ENCODE results near the gene GALNT2. TPM values are rescaled to one million over a fixed set of nuclear protein-coding genes. Genes with fewer than 3 reads are reported as not detected.

GALNT2 gene
- total and polyA plus RNA-seq, 2 of the 13 experiments (the other 11 are each of a cell fraction or from before 2014, with no cell fraction given): 39.3 to 39.6 TPM

DNA sequence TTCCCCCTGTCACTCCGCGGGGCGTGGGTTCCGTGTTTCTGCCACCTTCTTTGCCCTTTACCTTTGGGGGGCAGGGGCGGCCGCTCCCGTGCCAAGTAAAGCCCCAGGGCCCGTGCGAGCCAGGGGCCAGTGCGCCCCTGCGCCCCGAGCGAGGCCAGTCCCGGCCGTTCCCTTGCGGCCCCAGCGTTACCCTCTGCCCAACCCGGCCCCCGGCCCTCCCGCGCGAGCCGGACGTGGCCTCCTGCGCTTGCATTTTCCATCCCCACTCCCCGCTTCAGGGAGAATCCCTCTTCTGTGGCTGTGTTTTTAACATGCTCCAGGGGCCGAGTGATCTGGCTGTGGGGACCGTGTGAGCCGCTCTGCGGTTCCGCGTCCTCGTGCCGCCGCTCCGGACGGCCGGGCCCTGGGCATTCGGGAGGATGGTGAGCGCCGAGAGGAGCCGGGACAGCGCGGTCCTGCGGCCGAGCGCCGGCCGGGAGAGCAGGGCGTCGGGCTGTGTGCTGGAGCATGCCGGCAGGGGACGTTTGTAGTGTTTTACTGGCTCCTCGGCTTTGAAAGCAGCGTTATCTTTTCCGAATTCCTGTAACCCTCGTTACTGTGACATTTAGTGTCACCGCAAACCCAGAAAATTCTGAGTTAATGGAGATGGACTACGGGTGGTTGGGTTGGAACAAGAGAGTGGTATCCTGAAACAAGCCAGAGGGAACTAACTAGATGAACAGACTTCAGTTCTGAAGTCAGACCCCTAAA, 1.0 kb downstream of the GALNT2 start (continued):
- TF ChIP-seq ATF3 (CRISPR knock-in tag; IDR thresholded peaks at IDR 0.05) (no peak), PCBP2 (optimal IDR thresholded peaks at IDR 0.05; ENCODE audit: low read depth, low read length, poor library complexity, severe bottlenecking) (no peak), SRSF9 (IDR thresholded peaks at IDR 0.05; ENCODE audit: borderline replicate concordance, insufficient read depth, low read depth, low read length, poor library complexity, severe bottlenecking) (no peak), MTERF4 (CRISPR knock-in tag; IDR thresholded peaks at IDR 0.05) (peak; percentile 27; the same call in 1 of the 2 replicates), RBM39 (IDR thresholded peaks at IDR 0.05; ENCODE audit: low read depth, low read length, poor library complexity, severe bottlenecking) (no peak), NFYC (CRISPR knock-in tag; IDR thresholded peaks at IDR 0.05) (no peak), ATF1 (CRISPR knock-in tag; IDR thresholded peaks at IDR 0.05) (no peak), SRSF1 (optimal IDR thresholded peaks at IDR 0.05; ENCODE audit: low read depth, low read length) (no peak), HMG20A (CRISPR knock-in tag; IDR thresholded peaks at IDR 0.05; ENCODE audit: borderline replicate concordance) (no peak), MBNL3 (CRISPR knock-in tag; conservative IDR thresholded peaks at IDR 0.05) (no peak), ZNF263 (CRISPR knock-in tag; IDR thresholded peaks at IDR 0.05) (peak; percentile 80), POLR2A (IDR thresholded peaks at IDR 0.05; ENCODE audit: insufficient read depth in 1 of 2, low read depth in 2 of 2, low read length in 2 of 2) (no peak), NFAT5 (CRISPR knock-in tag; IDR thresholded peaks at IDR 0.05) (no peak), XRCC5 (optimal IDR thresholded peaks at IDR 0.05; ENCODE audit: low read length) (no peak), ZNF317 (CRISPR knock-in tag; IDR thresholded peaks at IDR 0.05) (no peak), ISL2 (CRISPR knock-in tag; IDR thresholded peaks at IDR 0.05) (no peak)
- TF ChIP-seq, protein P1, sequence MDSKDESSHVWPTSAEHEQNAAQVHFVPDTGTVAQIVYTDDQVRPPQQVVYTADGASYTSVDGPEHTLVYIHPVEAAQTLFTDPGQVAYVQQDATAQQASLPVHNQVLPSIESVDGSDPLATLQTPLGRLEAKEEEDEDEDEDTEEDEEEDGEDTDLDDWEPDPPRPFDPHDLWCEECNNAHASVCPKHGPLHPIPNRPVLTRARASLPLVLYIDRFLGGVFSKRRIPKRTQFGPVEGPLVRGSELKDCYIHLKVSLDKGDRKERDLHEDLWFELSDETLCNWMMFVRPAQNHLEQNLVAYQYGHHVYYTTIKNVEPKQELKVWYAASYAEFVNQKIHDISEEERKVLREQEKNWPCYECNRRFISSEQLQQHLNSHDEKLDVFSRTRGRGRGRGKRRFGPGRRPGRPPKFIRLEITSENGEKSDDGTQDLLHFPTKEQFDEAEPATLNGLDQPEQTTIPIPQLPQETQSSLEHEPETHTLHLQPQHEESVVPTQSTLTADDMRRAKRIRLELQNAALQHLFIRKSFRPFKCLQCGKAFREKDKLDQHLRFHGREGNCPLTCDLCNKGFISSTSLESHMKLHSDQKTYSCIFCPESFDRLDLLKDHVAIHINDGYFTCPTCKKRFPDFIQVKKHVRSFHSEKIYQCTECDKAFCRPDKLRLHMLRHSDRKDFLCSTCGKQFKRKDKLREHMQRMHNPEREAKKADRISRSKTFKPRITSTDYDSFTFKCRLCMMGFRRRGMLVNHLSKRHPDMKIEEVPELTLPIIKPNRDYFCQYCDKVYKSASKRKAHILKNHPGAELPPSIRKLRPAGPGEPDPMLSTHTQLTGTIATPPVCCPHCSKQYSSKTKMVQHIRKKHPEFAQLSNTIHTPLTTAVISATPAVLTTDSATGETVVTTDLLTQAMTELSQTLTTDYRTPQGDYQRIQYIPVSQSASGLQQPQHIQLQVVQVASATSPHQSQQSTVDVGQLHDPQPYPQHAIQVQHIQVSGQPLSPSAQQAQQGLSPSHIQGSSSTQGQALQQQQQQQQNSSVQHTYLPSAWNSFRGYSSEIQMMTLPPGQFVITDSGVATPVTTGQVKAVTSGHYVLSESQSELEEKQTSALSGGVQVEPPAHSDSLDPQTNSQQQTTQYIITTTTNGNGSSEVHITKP (CRISPR knock-in tag; IDR thresholded peaks at IDR 0.05; ENCODE audit: low read depth): no peak
- TF ChIP-seq, protein P2, sequence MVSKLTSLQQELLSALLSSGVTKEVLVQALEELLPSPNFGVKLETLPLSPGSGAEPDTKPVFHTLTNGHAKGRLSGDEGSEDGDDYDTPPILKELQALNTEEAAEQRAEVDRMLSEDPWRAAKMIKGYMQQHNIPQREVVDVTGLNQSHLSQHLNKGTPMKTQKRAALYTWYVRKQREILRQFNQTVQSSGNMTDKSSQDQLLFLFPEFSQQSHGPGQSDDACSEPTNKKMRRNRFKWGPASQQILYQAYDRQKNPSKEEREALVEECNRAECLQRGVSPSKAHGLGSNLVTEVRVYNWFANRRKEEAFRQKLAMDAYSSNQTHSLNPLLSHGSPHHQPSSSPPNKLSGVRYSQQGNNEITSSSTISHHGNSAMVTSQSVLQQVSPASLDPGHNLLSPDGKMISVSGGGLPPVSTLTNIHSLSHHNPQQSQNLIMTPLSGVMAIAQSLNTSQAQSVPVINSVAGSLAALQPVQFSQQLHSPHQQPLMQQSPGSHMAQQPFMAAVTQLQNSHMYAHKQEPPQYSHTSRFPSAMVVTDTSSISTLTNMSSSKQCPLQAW (CRISPR knock-in tag; IDR thresholded peaks at IDR 0.05): no peak

Measured in HepG2 (cell line).